Measurements from ENCODE around the gene RTKN.

- no peak for TF ChIP-seq POLR2A (IDR thresholded peaks at IDR 0.05; ENCODE audit: low read length)
- TF ChIP-seq GATA1 (IDR thresholded peaks at IDR 0.05; ENCODE audit: low read depth, low read length), result no peak
Observed at GRCh38 chr2:74474899-74475298, 33.2 kb upstream of the RTKN start.
